MCF 10A (cell line): Measurements from ENCODE around the gene MEX3A. TPM values are rescaled to one million over a fixed set of nuclear protein-coding genes. Genes with fewer than 3 reads are reported as not detected.
A peak's percentile ranks its signal among the peaks of the same experiment; 100 is the strongest.

Experiments used
- BruUV-seq: library from RNA; stranded (reverse); fragments of 400-500 nt; replicated peaks from 2 replicates; lab custom pipeline; 2021; lab: Mats Ljungman, UMichigan
- CTCF ChIA-PET: fragments of 300-600 bp; sonication (Branson Sonifier 250); formaldehyde crosslinking; extraction: SDS; loops from one replicate; lab custom pipeline; 2021; ENCODE audit warnings: antibody characterized with exemption, inconsistent platforms; lab: Yijun Ruan, JAX
- POLR2A ChIA-PET: fragments of 300-600, 350-650 bp; sonication (Branson Sonifier 250); formaldehyde crosslinking; extraction: SDS; loops from one replicate; lab custom pipeline; 2020; ENCODE audit warnings: antibody characterized with exemption, inconsistent platforms; lab: Yijun Ruan, JAX
- DNase-seq: peaks from one replicate; pipeline ENCODE4 v3.0.0-alpha.2; 2018; ENCODE audit not compliant: unreplicated experiment
- H3K27ac Mint-ChIP-seq: one replicate; pipeline ENCODE4 v1.8.0; 2022; ENCODE audit warnings: mild to moderate bottlenecking, low read depth, mixed read lengths; ENCODE audit not compliant: unreplicated experiment
- H3K27me3 Mint-ChIP-seq: one replicate; pipeline ENCODE4 v1.8.0; 2022; ENCODE audit warnings: mixed read lengths; ENCODE audit not compliant: insufficient read depth, unreplicated experiment
- H3K36me3 Mint-ChIP-seq: one replicate; pipeline ENCODE4 v1.8.0; 2022; ENCODE audit warnings: mild to moderate bottlenecking, moderate library complexity, mixed read lengths; ENCODE audit not compliant: insufficient read depth, unreplicated experiment
- H3K4me1 Mint-ChIP-seq: one replicate; pipeline ENCODE4 v1.8.0; 2022; ENCODE audit warnings: mixed read lengths; ENCODE audit not compliant: insufficient read depth, unreplicated experiment
- H3K4me3 Mint-ChIP-seq: one replicate; pipeline ENCODE4 v1.8.0; 2022; ENCODE audit warnings: mild to moderate bottlenecking, moderate library complexity, mixed read lengths; ENCODE audit not compliant: unreplicated experiment
- H3K9me3 Mint-ChIP-seq: one replicate; pipeline ENCODE4 v1.8.0; 2022; ENCODE audit warnings: mixed read lengths; ENCODE audit not compliant: unreplicated experiment
- intact Hi-C: fragments of 100-400 bp; cut with micrococcal nuclease; formaldehyde crosslinking; loops from 2 replicates; pipeline ENCODE4 v1.14.1; 2022
- total RNA-seq: library from RNA; stranded (reverse); gene quantifications from 2 replicates; pipeline ENCODE4 v1.2.3, GENCODE V29; 2022
- TF ChIP-seq, protein P1 (sequence below): fragments of 200-600 bp; IDR thresholded peaks from one replicate; pipeline ENCODE4 v1.8.0; 2022; ENCODE audit warnings: antibody characterized with exemption, mild to moderate bottlenecking; ENCODE audit not compliant: unreplicated experiment

Gene MEX3A
- total RNA-seq, 1 experiment from 2014 or later: 0.91 TPM

DNA sequence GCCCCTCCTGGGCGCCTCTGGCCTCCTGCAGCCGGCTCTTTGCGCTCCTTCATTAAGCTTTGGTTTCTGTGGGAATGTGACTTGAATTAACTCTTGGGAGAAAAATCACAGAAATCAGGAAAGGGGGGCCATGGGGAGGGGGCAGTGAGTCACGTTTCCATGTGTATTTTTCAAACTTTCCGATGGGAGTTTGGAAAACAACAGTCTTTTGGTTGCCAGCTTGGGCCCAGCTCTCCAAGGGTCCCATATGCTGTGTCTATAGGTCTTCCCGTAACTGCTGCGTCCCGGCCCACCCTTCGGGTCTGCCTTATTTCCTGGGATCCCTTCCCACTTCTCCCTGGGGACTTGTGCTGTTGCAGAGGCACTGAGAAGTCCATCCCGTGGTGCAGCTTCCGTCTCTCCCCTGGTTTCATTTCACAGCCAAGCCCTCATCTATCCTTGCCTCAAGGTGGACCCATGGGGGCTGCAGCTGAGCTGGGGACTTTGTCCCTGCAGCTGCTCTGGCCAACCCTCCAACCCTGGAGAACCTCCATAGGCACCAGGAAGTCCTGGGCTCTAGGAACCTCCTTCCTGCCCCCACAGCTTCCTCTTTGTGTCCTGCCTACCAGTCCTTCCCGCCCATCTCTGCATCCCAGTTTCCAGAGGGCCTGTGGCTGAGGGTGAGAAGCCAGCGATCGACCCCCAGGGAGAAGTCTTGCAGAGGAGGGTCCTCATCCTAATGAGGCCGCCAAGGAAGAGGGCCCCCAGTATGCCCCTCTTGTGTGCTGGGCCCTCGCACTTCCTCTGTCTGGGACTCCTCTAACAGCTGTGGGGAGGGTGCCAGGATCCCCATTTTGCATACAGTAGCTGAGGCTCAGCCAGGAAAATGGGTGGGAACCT is 20.6 kb upstream of the MEX3A start:
- H3K4me1 Mint-ChIP-seq: peaks cover 59% of the 10 kb centered on the region
- H3K27me3 Mint-ChIP-seq: no peaks in the 10 kb centered on the region
- intact Hi-C loops: no loop called here
- POLR2A ChIA-PET: interaction anchor here (0.6 to 28.2 kb wide), 6 partner anchors 21 to 342 kb away, joined by 3 to 960 read pairs (median 4); partner anchors contain the start of gene LMNA
- TF ChIP-seq, protein P1, sequence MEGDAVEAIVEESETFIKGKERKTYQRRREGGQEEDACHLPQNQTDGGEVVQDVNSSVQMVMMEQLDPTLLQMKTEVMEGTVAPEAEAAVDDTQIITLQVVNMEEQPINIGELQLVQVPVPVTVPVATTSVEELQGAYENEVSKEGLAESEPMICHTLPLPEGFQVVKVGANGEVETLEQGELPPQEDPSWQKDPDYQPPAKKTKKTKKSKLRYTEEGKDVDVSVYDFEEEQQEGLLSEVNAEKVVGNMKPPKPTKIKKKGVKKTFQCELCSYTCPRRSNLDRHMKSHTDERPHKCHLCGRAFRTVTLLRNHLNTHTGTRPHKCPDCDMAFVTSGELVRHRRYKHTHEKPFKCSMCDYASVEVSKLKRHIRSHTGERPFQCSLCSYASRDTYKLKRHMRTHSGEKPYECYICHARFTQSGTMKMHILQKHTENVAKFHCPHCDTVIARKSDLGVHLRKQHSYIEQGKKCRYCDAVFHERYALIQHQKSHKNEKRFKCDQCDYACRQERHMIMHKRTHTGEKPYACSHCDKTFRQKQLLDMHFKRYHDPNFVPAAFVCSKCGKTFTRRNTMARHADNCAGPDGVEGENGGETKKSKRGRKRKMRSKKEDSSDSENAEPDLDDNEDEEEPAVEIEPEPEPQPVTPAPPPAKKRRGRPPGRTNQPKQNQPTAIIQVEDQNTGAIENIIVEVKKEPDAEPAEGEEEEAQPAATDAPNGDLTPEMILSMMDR: no peak
- peak overlapping the region; percentile 91 for H3K27ac Mint-ChIP-seq
- no TSS peak for BruUV-seq
- H3K4me3 Mint-ChIP-seq: no peak overlapping the region
- DNase-seq: no peak
- no peaks in the 10 kb centered on the region for H3K9me3 Mint-ChIP-seq
- H3K36me3 Mint-ChIP-seq: peaks cover 7% of the 10 kb centered on the region
- CTCF ChIA-PET: interaction anchor here (0.6 to 26.9 kb wide), 6 partner anchors 12 to 125 kb away, joined by 3 to 1892 read pairs (median 4); partner anchors contain the start of genes LMNA, SEMA4A and SLC25A44

DNA sequence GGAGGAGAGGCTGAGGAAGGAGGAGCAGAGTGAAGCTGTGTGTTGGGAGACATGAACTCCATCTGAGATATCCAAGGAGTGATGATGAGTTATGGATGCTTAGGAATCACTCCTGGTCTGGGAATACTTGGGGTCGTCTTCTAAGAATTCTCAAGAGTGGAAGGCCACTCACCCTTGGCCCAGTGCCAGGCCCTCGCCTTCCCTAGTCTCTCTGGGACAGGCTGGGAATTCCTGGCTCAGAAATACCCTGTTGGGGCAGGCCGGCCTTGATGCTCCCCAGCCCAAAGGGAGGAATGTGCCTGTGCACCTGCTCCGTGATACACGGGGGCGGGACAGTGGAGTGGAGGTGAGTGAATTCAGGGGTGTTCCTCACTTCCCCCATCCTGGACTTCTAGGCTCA is 19.6 kb upstream of the MEX3A start:
- DNase-seq: no peak
- Mint-ChIP-seq H3K4me3 (no peak overlapping the region), H3K9me3 (no peaks in the 10 kb centered on the region), H3K4me1 (peaks cover 60% of the 10 kb centered on the region), H3K27me3 (no peaks in the 10 kb centered on the region), H3K36me3 (peaks cover 7% of the 10 kb centered on the region), H3K27ac (no peak overlapping the region)
- no TSS peak for BruUV-seq
- intact Hi-C loops: no loop called here
- ChIA-PET CTCF (interaction anchor here (0.6 to 26.9 kb wide), 6 partner anchors 11 to 140 kb away, joined by 3 to 1892 read pairs (median 118); partner anchors contain the start of genes LMNA, SEMA4A and SLC25A44), POLR2A (interaction anchor here (0.6 to 28.2 kb wide), 7 partner anchors 22 to 341 kb away, joined by 3 to 960 read pairs (median 4); partner anchors contain the start of genes LMNA and PMF1)
- TF ChIP-seq, protein P1: no peak

DNA sequence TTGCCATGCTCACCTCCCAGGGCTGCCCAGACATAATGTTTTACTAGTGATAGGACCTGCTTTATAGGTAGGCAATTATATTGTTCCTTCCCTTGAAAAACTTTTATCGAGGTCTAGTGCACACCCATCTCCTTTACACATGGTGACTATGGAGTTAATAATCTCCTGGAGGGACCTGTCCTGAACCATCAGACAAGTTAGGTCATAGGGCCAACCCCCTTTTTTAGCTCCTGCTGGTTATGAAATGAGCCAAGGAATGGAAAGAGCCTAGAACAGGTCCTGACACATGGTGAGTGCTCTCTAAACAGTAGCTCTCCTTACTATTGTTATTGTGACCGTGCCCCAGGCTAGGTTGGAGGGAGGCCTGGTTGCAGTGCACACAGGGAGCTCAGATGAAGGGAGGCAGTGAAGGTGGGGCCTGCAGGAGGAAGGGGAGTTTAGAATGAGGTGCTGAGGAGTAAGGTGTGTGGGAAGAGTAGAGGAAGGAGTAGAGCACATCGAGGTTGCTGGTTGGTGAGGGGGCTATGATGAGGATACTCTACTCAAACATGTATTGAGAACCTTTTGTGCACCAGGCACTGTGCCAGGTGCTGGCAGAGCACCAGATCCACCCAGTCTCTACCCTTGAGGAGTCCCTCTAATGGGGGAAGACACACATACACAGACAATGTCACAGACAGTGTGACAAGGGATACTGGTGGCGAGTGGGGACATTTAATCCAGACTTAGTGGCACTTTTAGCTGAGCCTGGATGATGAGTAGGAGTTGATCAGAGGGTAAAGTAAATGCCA is 18.1 kb upstream of the MEX3A start:
- POLR2A ChIA-PET: interaction anchor here (0.7 to 28.2 kb wide), 5 partner anchors 8 to 113 kb away, joined by 4 to 960 read pairs (median 6); partner anchors contain the start of genes LMNA and PMF1
- intact Hi-C loops: no loop called here

More for the DNA sequence above, 18.1 kb upstream of the MEX3A start:
- Mint-ChIP-seq H3K4me3 (no peak overlapping the region), H3K27ac (peak overlapping the region; percentile 1), H3K27me3 (no peaks in the 10 kb centered on the region), H3K9me3 (no peaks in the 10 kb centered on the region), H3K4me1 (peaks cover 61% of the 10 kb centered on the region), H3K36me3 (peaks cover 7% of the 10 kb centered on the region)
- CTCF ChIA-PET: interaction anchor here (0.5 to 26.9 kb wide), 4 partner anchors 9 to 678 kb away, joined by 3 to 1892 read pairs (median 379); partner anchors contain the start of genes LMNA and SEMA4A
- DNase-seq: peak; percentile 81
- BruUV-seq: no TSS peak
- TF ChIP-seq, protein P1: no peak
